ENCODE data around the gene ITGB4. TPM values are rescaled to one million over a fixed set of nuclear protein-coding genes. Genes with fewer than 3 reads are reported as not detected.
"Not testable (repeated sequence)": the region's sequence is repeated elsewhere in the genome, so short reads cannot be mapped to it uniquely, and the experiment has no call there.

Gene ITGB4
- total RNA-seq, 4 donors from 2014 or later = 10.7 to 27.0 (median 17.3) TPM

GRCh38 chr17:75774991-75775668 is 53.9 kb downstream of the ITGB4 start:
- DNase-seq (ENCODE audit: low spot score) (no peak), ATAC-seq (ENCODE audit: low FRiP score) (no peak)
- TF ChIP-seq CTCF (IDR thresholded peaks at IDR 0.05) = no peak

- no peak for DNase-seq (ENCODE audit: low spot score)
- no peak for ATAC-seq (ENCODE audit: low FRiP score)
- no peak for TF ChIP-seq CTCF (IDR thresholded peaks at IDR 0.05)
Measured at GRCh38 chr17:75776386-75777295, 55.4 kb downstream of the ITGB4 start.

GRCh38 chr17:75777296-75777922 is 56.1 kb downstream of the ITGB4 start:
- no peak for TF ChIP-seq CTCF (IDR thresholded peaks at IDR 0.05)
- ATAC-seq (ENCODE audit: low FRiP score) = no peak
- no peak for DNase-seq (ENCODE audit: low spot score)

- ATAC-seq (ENCODE audit: low FRiP score); DNase-seq (ENCODE audit: low spot score): not testable (repeated sequence)
Measured at GRCh38 chr17:75778066-75778860, 57.0 kb downstream of the ITGB4 start.

GRCh38 chr17:75778861-75779249 is 57.6 kb downstream of the ITGB4 start:
- ATAC-seq (ENCODE audit: low FRiP score) = peak; percentile 0
- DNase-seq (ENCODE audit: low spot score) = no peak
- peak in 1 of 3 donors; percentile 1 for TF ChIP-seq CTCF (IDR thresholded peaks at IDR 0.05)

- DNase-seq (ENCODE audit: low spot score) = peak; percentile 73
- no peak for TF ChIP-seq CTCF (IDR thresholded peaks at IDR 0.05)
- ATAC-seq (ENCODE audit: low FRiP score) = peak; percentile 81
Measured at GRCh38 chr17:75779250-75779986, 58.2 kb downstream of the ITGB4 start.
